Brain pericyte (primary cell): ENCODE measurements around the gene RNF44.
"Not testable (repeated sequence)": the region's sequence is repeated elsewhere in the genome, so short reads cannot be mapped to it uniquely, and the experiment has no call there.

Experiments used
- DNase-seq: peaks from one replicate; pipeline ENCODE4 v3.0.0-alpha.2; 2012; ENCODE audit warnings: low read depth, low spot score

Gene RNF44

GRCh38 chr5:176519810-176520720, 17.1 kb downstream of the RNF44 start:
- DNase-seq: no peak

DNA sequence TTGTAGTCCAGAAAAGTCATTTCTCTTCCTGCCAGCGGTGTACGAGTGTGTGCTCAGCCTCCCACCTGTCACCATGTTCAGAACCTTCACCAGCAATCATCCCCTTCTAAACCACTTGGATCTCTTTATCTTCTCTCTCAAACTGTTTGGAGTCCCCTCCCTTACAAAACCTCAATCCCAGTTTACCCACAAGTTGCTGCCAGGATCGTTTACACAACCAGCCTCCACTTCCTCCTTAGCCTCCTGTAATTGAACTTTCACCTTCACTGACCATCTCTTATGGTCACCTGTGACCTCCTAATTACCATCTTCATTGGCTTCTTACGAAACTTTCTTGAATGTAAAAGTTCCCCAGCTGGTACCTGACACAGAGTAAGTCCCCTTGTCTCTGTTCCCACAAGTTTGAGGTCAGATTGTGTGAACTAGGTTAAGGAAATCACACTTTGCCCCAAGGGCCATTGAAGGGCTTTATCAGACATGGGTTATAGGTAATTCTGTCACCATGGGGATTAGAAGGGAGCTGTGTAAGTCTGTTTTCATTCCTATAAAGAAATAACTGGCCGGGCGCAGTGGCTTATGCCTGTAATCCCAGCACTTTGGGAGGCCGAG, 20.0 kb downstream of the RNF44 start:
- no peak for DNase-seq

DNA sequence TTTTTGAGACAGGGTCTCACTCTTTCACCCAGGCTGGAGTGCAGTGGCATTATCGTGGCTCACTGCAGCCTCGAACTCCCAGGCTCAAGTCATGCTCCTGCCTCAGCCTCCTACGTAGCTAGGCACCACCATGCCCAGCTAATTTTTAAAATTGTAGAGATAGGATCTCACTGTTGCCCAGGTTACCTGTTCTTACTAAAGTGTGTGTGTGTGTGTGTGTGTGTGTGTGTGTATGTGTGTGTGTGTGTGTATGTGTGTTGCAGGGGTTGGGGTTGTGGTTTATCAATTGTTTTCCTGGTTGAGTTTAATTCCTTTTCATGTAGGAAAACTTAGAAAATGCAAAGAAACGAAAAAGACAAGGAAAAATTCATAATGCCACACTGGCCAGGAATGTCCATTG, 21.8 kb downstream of the RNF44 start:
- DNase-seq: no peak

DNA sequence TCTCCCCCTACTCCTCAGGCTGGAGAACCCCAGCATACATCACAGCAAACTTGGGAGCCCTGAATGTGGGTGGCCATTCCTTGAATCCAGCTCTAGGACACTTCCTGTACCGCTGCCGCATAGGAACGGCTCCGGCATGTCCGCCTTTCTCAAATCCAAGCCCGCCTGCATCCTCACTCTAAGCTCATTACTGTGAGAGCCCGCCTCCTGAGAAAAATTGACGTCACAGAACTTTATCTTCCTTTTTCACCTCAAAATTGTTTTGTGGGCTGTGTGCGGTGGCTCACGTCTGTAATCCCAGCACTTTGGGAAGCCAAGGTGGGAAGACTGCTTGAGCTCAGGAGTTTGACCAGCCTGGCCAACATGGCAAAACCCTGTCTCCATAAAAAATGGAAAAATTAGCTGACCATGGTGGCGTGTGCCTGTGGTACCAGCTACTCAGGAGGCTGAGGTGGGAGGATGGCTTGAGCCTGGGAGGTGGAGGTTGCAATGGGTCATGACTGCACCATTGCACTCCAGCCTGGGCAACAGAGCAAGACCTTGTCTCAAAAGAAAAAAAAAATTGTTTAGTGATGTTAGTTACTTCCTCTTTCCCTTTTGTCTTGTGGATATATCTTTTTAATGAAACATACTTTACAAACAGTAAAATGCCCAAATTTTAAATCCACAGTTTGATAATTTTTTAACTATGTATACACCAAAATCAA, 22.8 kb downstream of the RNF44 start:
- no peak for DNase-seq

DNA sequence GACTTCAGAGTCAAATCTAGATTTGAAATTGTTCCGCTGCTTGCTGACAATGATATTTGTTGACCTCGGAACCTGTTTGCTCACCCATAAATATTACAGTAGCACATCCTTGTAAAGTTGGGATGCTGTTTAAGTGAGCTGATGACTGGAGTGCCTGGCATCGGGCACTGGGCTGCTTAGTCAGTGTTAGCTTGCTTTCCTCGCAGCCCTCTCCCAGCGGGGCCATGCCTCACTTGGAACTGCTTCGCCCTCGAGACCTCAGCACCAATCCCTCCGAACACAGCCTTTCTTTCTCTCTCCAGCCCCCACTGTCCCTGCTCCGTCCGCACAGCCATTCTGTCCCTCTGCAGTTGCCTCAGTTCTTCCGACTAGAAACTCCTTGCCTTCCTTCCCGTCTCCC, 23.4 kb downstream of the RNF44 start:
- DNase-seq: no peak

DNA sequence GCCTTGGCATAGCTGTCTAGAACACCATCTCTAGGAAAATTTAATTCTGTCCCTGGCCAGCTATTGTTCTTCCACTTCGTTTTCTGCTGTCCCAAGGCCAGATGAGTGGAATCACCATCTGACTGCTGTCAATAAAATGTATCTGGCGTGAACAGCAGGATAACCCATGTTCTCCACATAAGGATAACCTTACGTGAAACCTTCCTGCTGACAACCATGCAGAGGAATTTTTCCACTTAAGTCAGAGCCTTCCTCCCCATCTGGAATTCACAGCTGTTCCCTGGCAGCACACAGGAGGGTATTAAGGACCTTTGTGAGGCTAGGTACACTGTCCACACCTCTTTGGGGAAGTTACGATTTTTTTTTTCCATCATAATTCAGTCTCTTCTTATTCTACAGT, 28.6 kb downstream of the RNF44 start:
- DNase-seq: no peak

DNA sequence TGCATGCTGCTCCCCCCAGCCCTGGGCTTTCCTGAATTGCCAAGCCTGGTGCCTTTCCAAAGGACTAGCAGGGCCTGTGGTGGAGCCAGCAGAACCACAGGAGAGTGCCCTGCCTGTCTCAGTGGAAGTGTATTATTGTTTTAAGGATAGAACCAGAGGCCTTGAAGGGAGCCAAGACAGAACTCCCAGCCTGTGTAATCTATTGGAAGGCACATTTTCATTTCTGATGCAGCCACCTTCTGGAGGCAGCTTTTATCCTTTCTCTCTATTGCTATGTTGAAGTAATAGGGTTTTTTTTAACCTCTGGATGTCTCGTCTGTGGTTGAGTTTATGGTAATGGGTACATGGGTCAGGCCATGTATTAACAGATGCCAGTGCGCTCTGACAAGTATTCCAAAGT, 29.3 kb downstream of the RNF44 start:
- no peak for DNase-seq

GRCh38 chr5:176503496-176503895, 33.7 kb downstream of the RNF44 start:
- no peak for DNase-seq

DNA sequence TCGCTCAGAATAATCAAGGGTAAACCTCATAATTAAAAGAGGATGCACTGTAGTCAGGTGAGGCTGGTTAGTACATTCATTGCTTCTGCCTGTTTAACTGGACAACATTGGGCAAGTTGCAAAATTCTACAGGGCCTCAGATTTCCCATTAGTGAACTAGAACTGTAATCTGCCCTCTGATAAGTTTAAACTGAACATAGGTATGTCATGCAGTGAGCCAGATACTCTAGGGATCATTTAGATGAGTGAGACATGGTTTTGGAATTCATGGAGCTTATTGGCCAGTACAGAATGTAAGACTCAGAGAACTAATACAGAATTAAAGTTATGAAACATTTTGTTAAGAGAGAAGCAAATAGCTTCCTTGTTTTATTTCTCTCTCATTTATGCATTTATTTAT, 35.9 kb downstream of the RNF44 start:
- DNase-seq: no peak

GRCh38 chr5:176500511-176500910, 36.7 kb downstream of the RNF44 start:
- DNase-seq: no peak

DNA sequence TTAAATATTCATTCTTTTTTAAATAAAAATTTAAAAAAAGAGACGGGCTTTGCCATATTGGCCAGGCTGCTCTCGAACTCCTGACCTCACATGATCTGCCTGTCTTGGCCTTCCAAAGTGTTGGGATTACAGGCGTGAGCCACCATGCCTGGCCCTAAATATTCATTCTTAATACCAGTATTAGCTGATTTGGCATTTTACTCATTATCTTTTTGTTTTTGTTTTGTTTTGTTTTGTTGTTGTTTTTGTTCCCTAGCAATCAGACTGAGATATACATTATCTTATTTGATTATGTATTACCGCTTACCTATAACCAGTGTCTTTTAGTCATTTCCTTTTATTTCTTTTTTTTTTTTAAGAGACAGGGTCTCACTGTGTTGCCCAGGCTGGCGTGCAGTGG, 37.9 kb downstream of the RNF44 start:
- DNase-seq: no peak

DNA sequence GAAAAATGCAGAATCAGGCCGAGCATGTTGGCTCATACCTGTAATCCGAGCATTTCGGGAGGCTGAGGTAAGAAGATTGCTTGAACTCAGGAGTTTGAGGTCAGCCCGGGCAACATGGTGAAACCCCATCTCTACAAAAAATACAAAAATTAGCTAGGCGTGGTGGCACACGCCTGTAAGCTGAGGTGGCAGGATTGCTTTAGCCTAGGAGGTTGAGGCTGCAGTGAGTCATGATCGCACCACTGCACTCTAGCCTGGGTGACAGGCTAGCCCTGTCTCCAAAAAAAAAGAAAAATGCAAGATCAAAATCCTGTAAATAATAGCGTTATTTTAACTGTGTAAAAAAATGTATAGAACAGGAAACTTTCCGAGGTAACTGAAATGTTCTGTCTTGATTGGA, 39.4 kb downstream of the RNF44 start:
- no peak for DNase-seq

GRCh38 chr5:176492431-176492830, 44.8 kb downstream of the RNF44 start:
- no peak for DNase-seq

- DNase-seq: no peak
These were observed 45.3 kb downstream of the RNF44 start for GRCh38 chr5:176491901-176492300.

DNA sequence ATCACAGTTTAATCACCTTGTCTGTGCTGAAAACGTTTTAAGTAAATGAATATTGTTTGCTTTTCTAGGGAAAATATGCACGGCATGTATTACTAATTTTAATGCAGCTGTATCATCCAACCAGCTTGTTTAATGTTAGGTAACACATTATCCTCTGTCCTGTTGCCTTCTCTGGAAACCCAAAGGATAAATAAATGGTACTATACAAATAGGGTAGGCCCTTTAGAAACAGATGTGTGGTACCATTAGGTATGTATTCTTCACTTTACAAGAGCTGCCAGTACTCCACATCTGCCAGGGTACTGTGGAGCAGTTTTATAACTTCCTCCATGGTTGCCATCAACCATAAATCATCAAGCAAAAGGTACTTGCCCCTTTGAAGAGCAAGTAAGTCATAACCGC, 46.1 kb downstream of the RNF44 start:
- no peak for DNase-seq

DNA sequence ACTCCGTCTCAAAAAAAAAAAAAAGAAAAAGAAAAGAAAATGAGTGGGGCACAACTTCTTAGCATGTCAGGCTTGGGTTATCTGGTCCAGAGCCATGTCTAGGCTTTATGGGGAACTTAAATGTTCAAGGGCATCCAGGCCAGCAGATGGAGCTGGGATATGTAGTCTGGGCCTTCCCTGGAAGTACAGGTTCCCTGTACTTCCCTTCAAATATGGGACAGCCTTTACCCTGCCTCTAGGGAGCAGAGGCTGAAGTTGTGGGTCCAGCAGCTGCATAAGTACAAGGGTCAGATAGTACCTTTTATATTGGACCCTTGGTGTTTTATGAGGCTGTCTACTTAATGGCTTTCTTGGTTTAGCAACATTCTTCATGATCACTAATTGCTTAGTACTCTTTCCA, 46.9 kb downstream of the RNF44 start:
- no peak for DNase-seq

- no peak for DNase-seq
These were observed 48.1 kb downstream of the RNF44 start for GRCh38 chr5:176489077-176489476.

DNA sequence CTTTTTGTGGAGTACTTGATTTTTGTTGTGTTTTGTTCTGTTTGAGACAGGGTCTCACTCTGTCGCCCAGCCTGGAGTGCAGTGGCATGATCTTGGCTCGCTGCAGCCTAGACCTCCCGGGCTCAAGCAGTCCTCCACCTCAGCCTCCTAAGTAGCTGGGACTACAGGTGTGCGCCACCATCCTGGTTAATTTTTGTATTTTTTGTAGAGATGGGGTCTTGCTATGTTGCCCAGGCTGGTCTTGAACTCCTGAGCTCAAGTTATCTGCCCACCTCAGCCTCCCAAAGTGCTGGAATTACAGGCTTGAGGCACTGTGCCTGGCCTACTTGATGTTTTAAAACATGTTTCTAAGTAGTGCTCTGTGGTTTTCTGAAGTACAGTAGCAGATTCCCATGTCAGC, 50.0 kb downstream of the RNF44 start:
- not testable (repeated sequence) for DNase-seq

GRCh38 chr5:176486189-176486757, 50.9 kb downstream of the RNF44 start:
- no peak for DNase-seq

GRCh38 chr5:176485176-176485575, 52.0 kb downstream of the RNF44 start:
- DNase-seq: no peak

GRCh38 chr5:176481711-176482110, 55.5 kb downstream of the RNF44 start:
- no peak for DNase-seq
